Melanocyte of skin (primary cell): Measurements from ENCODE around the gene MN1. TPM values are rescaled to one million over a fixed set of nuclear protein-coding genes. Genes with fewer than 3 reads are reported as not detected.

ENCODE experiments used
- total RNA-seq, 2 donors: library from RNA; depleted of rRNA; stranded (reverse); fragments of >200 nt; gene quantifications; 2 replicates each; pipeline ENCODE4 v1.2.3, GENCODE V29; 2012

The MN1 gene
- under 1 TPM; under 0.01 TPM for total RNA-seq

GRCh38 chr22:27801616-27802345 lies at the start of gene MN1:
MN1 (minus strand) TSS chr22:27801756; CDS start chr22:27800543, 1,213 bp downstream.

Other genes starting within 250 kb of the MN1 start
- gene PITPNB, start 117.5 kb upstream of the MN1 start, total RNA-seq: 10 to 100 TPM; 16.5 to 22.3 TPM